Activated CD8-positive, alpha-beta memory T cell treated with anti-CD3 and anti-CD28 coated beads, Interleukin-2, amount 50 U/mL, for 24 hours (primary cell): ENCODE measurements around the gene RAB25.
"Not testable (repeated sequence)": the region's sequence is repeated elsewhere in the genome, so short reads cannot be mapped to it uniquely, and the experiment has no call there.

Experiments
- DNase-seq: peaks from one replicate; pipeline ENCODE4 v3.0.0-alpha.2; 2020; ENCODE audit errors: extremely low read depth

RAB25 gene

GRCh38 chr1:156102633-156103511 lies 41.9 kb downstream of the RAB25 start:
- no peak for DNase-seq

GRCh38 chr1:156103521-156103947 lies 42.6 kb downstream of the RAB25 start:
- DNase-seq = no peak

- no peak for DNase-seq
Measured at GRCh38 chr1:156104065-156104810, 43.3 kb downstream of the RAB25 start.

GRCh38 chr1:156104861-156105832 lies 44.2 kb downstream of the RAB25 start:
- no peak for DNase-seq

- DNase-seq = no peak
Measured at GRCh38 chr1:156106624-156107488, 45.9 kb downstream of the RAB25 start.

- no peak for DNase-seq
Measured at GRCh38 chr1:156108057-156108456, 47.1 kb downstream of the RAB25 start.

- no peak for DNase-seq
Measured at GRCh38 chr1:156108664-156109241, 47.8 kb downstream of the RAB25 start.

GRCh38 chr1:156110252-156110651 lies 49.3 kb downstream of the RAB25 start:
- DNase-seq = no peak

GRCh38 chr1:156111355-156111962 lies 50.5 kb downstream of the RAB25 start:
- DNase-seq = no peak

- no peak for DNase-seq
Measured at GRCh38 chr1:156112276-156113137, 51.5 kb downstream of the RAB25 start.

GRCh38 chr1:156113282-156113950 lies 52.5 kb downstream of the RAB25 start:
- DNase-seq = no peak

GRCh38 chr1:156114101-156114918 lies 53.4 kb downstream of the RAB25 start, which contains the start of gene LMNA:
LMNA (plus strand) TSS chr1:156114711; CDS start chr1:156114919, 208 bp downstream.
- peak; percentile 59 for DNase-seq

GRCh38 chr1:156114919-156115513 lies 54.1 kb downstream of the RAB25 start:
- no peak for DNase-seq

- no peak for DNase-seq
Measured at GRCh38 chr1:156115514-156116374, 54.8 kb downstream of the RAB25 start.

GRCh38 chr1:156116731-156117130 lies 55.8 kb downstream of the RAB25 start:
- not testable (repeated sequence) for DNase-seq
